IPS-15b (cell line): Measurements from ENCODE around the gene TRIM62.

ENCODE experiments used
- H3K27me3 ChIP-seq: one replicate; pipeline ENCODE4 v1.6.1; 2013; ENCODE audit warnings: low read length; ENCODE audit not compliant: control insufficient read depth, insufficient read depth
- H3K36me3 ChIP-seq: one replicate; pipeline ENCODE4 v1.6.1; 2013; ENCODE audit warnings: low read length; ENCODE audit not compliant: control insufficient read depth, insufficient read depth
- H3K4me1 ChIP-seq: one replicate; pipeline ENCODE4 v1.6.1; 2013; ENCODE audit warnings: mild to moderate bottlenecking, low read length; ENCODE audit not compliant: control insufficient read depth, insufficient read depth
- H3K4me3 ChIP-seq: one replicate; pipeline ENCODE4 v1.5.1; 2013; ENCODE audit warnings: low read depth, low read length
- H3K9ac ChIP-seq: one replicate; pipeline ENCODE4 v1.6.1; 2013; ENCODE audit warnings: low read depth, mild to moderate bottlenecking, low read length
- H3K9me3 ChIP-seq: one replicate; pipeline ENCODE4 v1.6.1; 2013; ENCODE audit warnings: mild to moderate bottlenecking, low read length; ENCODE audit not compliant: control insufficient read depth, insufficient read depth

The TRIM62 gene

GRCh38 chr1:33178836-33179439, 2.9 kb downstream of the TRIM62 start:
- peaks cover 7% of the 10 kb centered on the region for H3K4me1 ChIP-seq
- H3K27me3 ChIP-seq, result peaks cover 15% of the 10 kb centered on the region
- H3K36me3 ChIP-seq, result no peaks in the 10 kb centered on the region
- H3K4me3 ChIP-seq, result no peak overlapping the region
- no peak overlapping the region for H3K9ac ChIP-seq
- H3K9me3 ChIP-seq, result no peaks in the 10 kb centered on the region

GRCh38 chr1:33177996-33178540, 3.8 kb downstream of the TRIM62 start:
- Histone ChIP-seq H3K9ac (no peak overlapping the region), H3K9me3 (no peaks in the 10 kb centered on the region), H3K4me1 (peaks cover 6% of the 10 kb centered on the region), H3K4me3 (no peak overlapping the region), H3K36me3 (no peaks in the 10 kb centered on the region), H3K27me3 (peaks cover 9% of the 10 kb centered on the region)

- Histone ChIP-seq H3K27me3 (peaks cover 6% of the 10 kb centered on the region), H3K4me3 (no peak overlapping the region), H3K9me3 (no peaks in the 10 kb centered on the region), H3K36me3 (no peaks in the 10 kb centered on the region), H3K4me1 (no peaks in the 10 kb centered on the region), H3K9ac (no peak overlapping the region)
Measured at GRCh38 chr1:33176887-33177286, 5.0 kb downstream of the TRIM62 start.

GRCh38 chr1:33176362-33176850, 5.4 kb downstream of the TRIM62 start:
- Histone ChIP-seq H3K27me3 (peaks cover 6% of the 10 kb centered on the region), H3K36me3 (no peaks in the 10 kb centered on the region), H3K4me1 (no peaks in the 10 kb centered on the region), H3K4me3 (no peak overlapping the region), H3K9ac (no peak overlapping the region), H3K9me3 (no peaks in the 10 kb centered on the region)

GRCh38 chr1:33175865-33176264, 6.0 kb downstream of the TRIM62 start:
- no peaks in the 10 kb centered on the region for H3K9me3 ChIP-seq
- no peaks in the 10 kb centered on the region for H3K36me3 ChIP-seq
- peaks cover 6% of the 10 kb centered on the region for H3K27me3 ChIP-seq
- H3K4me1 ChIP-seq, result no peaks in the 10 kb centered on the region
- H3K9ac ChIP-seq, result no peak overlapping the region
- H3K4me3 ChIP-seq, result no peak overlapping the region

GRCh38 chr1:33173091-33173490, 8.8 kb downstream of the TRIM62 start:
- H3K4me1 ChIP-seq, result no peaks in the 10 kb centered on the region
- H3K4me3 ChIP-seq, result no peak overlapping the region
- no peak overlapping the region for H3K9ac ChIP-seq
- no peaks in the 10 kb centered on the region for H3K36me3 ChIP-seq
- no peaks in the 10 kb centered on the region for H3K27me3 ChIP-seq
- H3K9me3 ChIP-seq, result no peaks in the 10 kb centered on the region

- Histone ChIP-seq H3K4me3 (no peak overlapping the region), H3K36me3 (no peaks in the 10 kb centered on the region), H3K9me3 (no peaks in the 10 kb centered on the region), H3K9ac (no peak overlapping the region), H3K4me1 (no peaks in the 10 kb centered on the region), H3K27me3 (no peaks in the 10 kb centered on the region)
Measured at GRCh38 chr1:33171977-33172813, 9.6 kb downstream of the TRIM62 start.

- H3K4me1 ChIP-seq, result no peaks in the 10 kb centered on the region
Measured at GRCh38 chr1:33170351-33171274, 11.2 kb downstream of the TRIM62 start.

GRCh38 chr1:33169290-33170055, 12.4 kb downstream of the TRIM62 start:
- H3K9ac ChIP-seq, result no peak overlapping the region
- H3K36me3 ChIP-seq, result no peaks in the 10 kb centered on the region
- no peaks in the 10 kb centered on the region for H3K27me3 ChIP-seq
- no peaks in the 10 kb centered on the region for H3K9me3 ChIP-seq
- H3K4me3 ChIP-seq, result no peak overlapping the region
- peaks cover 4% of the 10 kb centered on the region for H3K4me1 ChIP-seq

More at GRCh38 chr1:33170351-33171274, 11.2 kb downstream of the TRIM62 start:
- Histone ChIP-seq H3K9ac (no peak overlapping the region), H3K4me3 (no peak overlapping the region), H3K36me3 (no peaks in the 10 kb centered on the region), H3K9me3 (no peaks in the 10 kb centered on the region), H3K27me3 (no peaks in the 10 kb centered on the region)

- no peaks in the 10 kb centered on the region for H3K36me3 ChIP-seq
- H3K4me3 ChIP-seq, result no peak overlapping the region
- H3K9me3 ChIP-seq, result no peaks in the 10 kb centered on the region
- no peaks in the 10 kb centered on the region for H3K27me3 ChIP-seq
- peaks cover 8% of the 10 kb centered on the region for H3K4me1 ChIP-seq
- no peak overlapping the region for H3K9ac ChIP-seq
Measured at GRCh38 chr1:33168556-33169289, 13.1 kb downstream of the TRIM62 start.
